Stimulated activated CD8-positive, alpha-beta memory T cell treated with anti-CD3 and anti-CD28 coated beads, Interleukin-12 subunit alpha, Interleukin-12 subunit beta, amount 100 ng/mL, for 24 hours (primary cell): ENCODE results near the gene ARHGEF16.

ENCODE experiments used
- DNase-seq: peaks from one replicate; pipeline ENCODE4 v3.0.0-alpha.2; 2020; ENCODE audit errors: extremely low read depth

ARHGEF16 gene

GRCh38 chr1:3519301-3519885 lies 64.9 kb downstream of the ARHGEF16 start:
- DNase-seq: no peak

GRCh38 chr1:3520419-3521378 lies 66.2 kb downstream of the ARHGEF16 start:
- no peak for DNase-seq

- DNase-seq: no peak
Observed at GRCh38 chr1:3521426-3521825, 67.0 kb downstream of the ARHGEF16 start.

- no peak for DNase-seq
Observed at GRCh38 chr1:3522112-3522511, 67.6 kb downstream of the ARHGEF16 start.

GRCh38 chr1:3522564-3523265 lies 68.2 kb downstream of the ARHGEF16 start:
- no peak for DNase-seq

- no peak for DNase-seq
Observed at GRCh38 chr1:3523980-3524379, 69.5 kb downstream of the ARHGEF16 start.

- DNase-seq: no peak
Observed at GRCh38 chr1:3524556-3525203, 70.2 kb downstream of the ARHGEF16 start.

GRCh38 chr1:3525551-3526482 lies 71.4 kb downstream of the ARHGEF16 start:
- DNase-seq: no peak

GRCh38 chr1:3527774-3528173 lies 73.3 kb downstream of the ARHGEF16 start:
- DNase-seq: no peak

GRCh38 chr1:3529099-3529729 lies 74.7 kb downstream of the ARHGEF16 start:
- DNase-seq: no peak

GRCh38 chr1:3530086-3530925 lies 75.8 kb downstream of the ARHGEF16 start:
- DNase-seq: no peak
